A673 (cell line): ENCODE data around the gene CASTOR2. TPM values are rescaled to one million over a fixed set of nuclear protein-coding genes. Genes with fewer than 3 reads are reported as not detected.

Experiments used
- total RNA-seq: library from RNA; stranded (reverse); gene quantifications from 2 replicates; pipeline ENCODE4 v1.2.3, GENCODE V29; 2021

Gene CASTOR2
- total RNA-seq, 1 experiment from 2014 or later, result 20.5 TPM

Other genes with a start within 250 kb of the CASTOR2 start
- gene NCF1, start 190.7 kb upstream of the CASTOR2 start, total RNA-seq, result not detected in 2 replicates
- 8.2 and 8.6 TPM in 2 replicates for gene GTF2IRD2, start 113.1 kb upstream of the CASTOR2 start, total RNA-seq
- gene RCC1L, start 109.1 kb downstream of the CASTOR2 start, total RNA-seq, result 39.8 and 40.2 TPM in 2 replicates
- gene GTF2IRD2B, start 127.9 kb downstream of the CASTOR2 start, total RNA-seq, result 17.1 and 19.7 TPM in 2 replicates